Bronchial epithelial cell (primary cell): Measurements from ENCODE around the gene GPR78. TPM values are rescaled to one million over a fixed set of nuclear protein-coding genes. Genes with fewer than 3 reads are reported as not detected.
"Not testable (repeated sequence)": the region's sequence is repeated elsewhere in the genome, so short reads cannot be mapped to it uniquely, and the experiment has no call there.

Experiments used
- DNase-seq: peaks from one replicate; pipeline ENCODE4 v3.0.0-alpha.2; 2010; ENCODE audit warnings: low read depth
- FAIRE-seq: peaks from 2 replicates; lab custom pipeline; 2011; peaks lifted over from hg19 to GRCh38; lab: Jason Lieb, UNC
- H3K27me3 ChIP-seq: 2 replicates; pipeline ENCODE4 v1.5.1; 2011; ENCODE audit warnings: low read length; ENCODE audit not compliant: control insufficient read depth, insufficient read depth
- H3K36me3 ChIP-seq: 2 replicates; pipeline ENCODE4 v1.5.1; 2011; ENCODE audit warnings: low read length; ENCODE audit not compliant: control insufficient read depth, insufficient read depth
- H3K4me3 ChIP-seq: 2 replicates; pipeline ENCODE4 v1.5.1; 2011; ENCODE audit warnings: mild to moderate bottlenecking, low read depth, low read length, control low read depth
- CTCF ChIP-seq: IDR thresholded peaks from 2 replicates; pipeline ENCODE4 v1.5.1; 2011; ENCODE audit warnings: mild to moderate bottlenecking, moderate library complexity, low read length, control low read depth, inconsistent platforms; ENCODE audit not compliant: insufficient read depth, severe bottlenecking
- total RNA-seq: library from RNA; depleted of rRNA; stranded (reverse); fragments of >200 nt; gene quantifications from 2 replicates; pipeline ENCODE4 v1.2.1, GENCODE V29; 2014

GPR78 gene
- total RNA-seq, 1 donor from 2014 or later = under 0.01 TPM

- FAIRE-seq (no peak), DNase-seq (peak; percentile 15)
- no peak overlapping the region for H3K4me3 ChIP-seq
- H3K36me3 ChIP-seq = no peaks in the 10 kb centered on the region
- no peaks in the 10 kb centered on the region for H3K27me3 ChIP-seq
- TF ChIP-seq CTCF = no peak
Observed at GRCh38 chr4:8571702-8572685, 8.2 kb upstream of the GPR78 start.

- Histone ChIP-seq H3K27me3 (no peaks in the 10 kb centered on the region), H3K4me3 (no peak overlapping the region), H3K36me3 (no peaks in the 10 kb centered on the region)
- no peak for TF ChIP-seq CTCF
- DNase-seq (no peak), FAIRE-seq (no peak)
Observed at GRCh38 chr4:8573266-8573665, 6.9 kb upstream of the GPR78 start.

- FAIRE-seq = no peak
- peaks cover 1% of the 10 kb centered on the region for H3K27me3 ChIP-seq
- no peak for TF ChIP-seq CTCF
- H3K4me3 ChIP-seq = no peak overlapping the region
- no peaks in the 10 kb centered on the region for H3K36me3 ChIP-seq
- DNase-seq = no peak
Observed at GRCh38 chr4:8574796-8575370, 5.3 kb upstream of the GPR78 start.

GRCh38 chr4:8575457-8575856 lies 4.7 kb upstream of the GPR78 start:
- FAIRE-seq (no peak), DNase-seq (no peak)
- Histone ChIP-seq H3K4me3 (no peak overlapping the region), H3K36me3 (no peaks in the 10 kb centered on the region), H3K27me3 (peaks cover 1% of the 10 kb centered on the region)
- TF ChIP-seq CTCF = no peak

GRCh38 chr4:8576591-8576990 lies 3.6 kb upstream of the GPR78 start:
- not testable (repeated sequence) for H3K36me3 ChIP-seq, H3K4me3 ChIP-seq, FAIRE-seq, H3K27me3 ChIP-seq, DNase-seq

GRCh38 chr4:8577046-8577445 lies 3.1 kb upstream of the GPR78 start:
- H3K36me3 ChIP-seq = no peaks in the 10 kb centered on the region
- no peak overlapping the region for H3K4me3 ChIP-seq
- no peak for DNase-seq
- FAIRE-seq = no peak
- peaks cover 5% of the 10 kb centered on the region for H3K27me3 ChIP-seq
- TF ChIP-seq CTCF = no peak
